Colonic mucosa (tissue), 4 donors: ENCODE data around the gene LYPD6B. TPM values are rescaled to one million over a fixed set of nuclear protein-coding genes. Genes with fewer than 3 reads are reported as not detected.

ENCODE experiments used
- DNase-seq: peaks from one replicate; pipeline ENCODE4 v3.0.0-alpha.2; 2020
- H3K27ac ChIP-seq: fragments of 200-600 bp; one replicate; pipeline ENCODE4 v1.8.0; 2021
- H3K27me3 ChIP-seq: fragments of 200-600 bp; one replicate; pipeline ENCODE4 v1.8.0; 2021
- H3K36me3 ChIP-seq: fragments of 200-600 bp; one replicate; pipeline ENCODE4 v1.8.0; 2021
- H3K4me1 ChIP-seq: fragments of 200-600 bp; one replicate; pipeline ENCODE4 v1.8.0; 2021; ENCODE audit warnings: mild to moderate bottlenecking
- H3K4me3 ChIP-seq: fragments of 200-600 bp; one replicate; pipeline ENCODE4 v1.8.0; 2021
- H3K9ac ChIP-seq, 2 donors: one replicate each; pipeline ENCODE4 v1.7.0; 2013; ENCODE audit warnings: control low read depth in 2 of 2, low read depth in 2 of 2, low read length in 2 of 2
- H3K9me3 ChIP-seq: fragments of 200-600 bp; one replicate; pipeline ENCODE4 v1.8.0; 2021
- CTCF ChIP-seq: fragments of 200-600 bp; IDR thresholded peaks from one replicate; pipeline ENCODE4 v1.8.0; 2022; ENCODE audit warnings: antibody characterized with exemption, mild to moderate bottlenecking
- intact Hi-C: fragments of 100-400 bp; cut with DNase I; formaldehyde crosslinking; loops from one replicate; pipeline ENCODE4 v1.14.1; 2022
- total RNA-seq, 2 donors: library from RNA; stranded (reverse); fragmentation: NEBNext Ultra II Directional in 1 of 2; extraction: Animal tissue kit (Norgen Biotek cat#: 25700) in 1 of 2; gene quantifications; one replicate each; pipeline ENCODE4 v1.2.1, GENCODE V29; 2021
- donor health status: healthy.
- donor health status: DM: no; HTN: no; CAD: no.
- donor health status: DM: no; HTN: no; CAD: no.

LYPD6B gene
- total RNA-seq, 2 donors from 2014 or later = 2.6 to 3.4 TPM

DNA sequence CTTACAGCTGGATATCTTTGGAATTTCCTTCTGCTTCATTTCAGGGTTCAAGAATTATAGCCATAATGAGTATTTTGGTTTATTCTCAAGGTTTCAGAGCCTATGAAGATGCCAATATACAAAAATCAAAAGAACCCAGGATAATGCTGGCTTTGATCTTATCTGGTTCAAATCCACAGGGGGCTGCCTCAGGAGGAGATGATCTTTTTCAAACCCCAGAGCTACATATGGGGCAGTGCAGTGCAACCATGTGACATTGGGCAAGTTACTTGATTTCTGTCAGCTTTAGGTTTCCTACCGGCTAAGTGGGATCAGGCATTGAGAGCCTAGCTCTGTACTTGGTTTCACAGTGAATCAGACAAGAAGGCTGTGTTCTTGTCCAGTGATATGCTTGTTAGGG is 23.0 kb upstream of the LYPD6B start:
- intact Hi-C loops = loop anchor here (5.0 kb wide), 2 partner anchors 302 to 542 kb away; no protein-coding TSS in a partner anchor
- DNase-seq = no peak
- H3K27me3 ChIP-seq = no peaks in the 10 kb centered on the region
- no peak overlapping the region for H3K9ac ChIP-seq
- no peaks in the 10 kb centered on the region for H3K36me3 ChIP-seq
- TF ChIP-seq CTCF = no peak
- no peak overlapping the region for H3K4me3 ChIP-seq
- H3K4me1 ChIP-seq = no peaks in the 10 kb centered on the region
- H3K27ac ChIP-seq = no peak overlapping the region
- H3K9me3 ChIP-seq = no peaks in the 10 kb centered on the region

GRCh38 chr2:149015926-149016563 is 22.5 kb upstream of the LYPD6B start:
- intact Hi-C loops = loop anchor here (5.0 kb wide), 2 partner anchors 301 to 541 kb away; no protein-coding TSS in a partner anchor
- Histone ChIP-seq H3K9me3 (no peaks in the 10 kb centered on the region), H3K27ac (no peak overlapping the region), H3K27me3 (no peaks in the 10 kb centered on the region), H3K4me1 (no peaks in the 10 kb centered on the region), H3K4me3 (no peak overlapping the region), H3K9ac (no peak overlapping the region), H3K36me3 (no peaks in the 10 kb centered on the region)
- TF ChIP-seq CTCF = no peak
- no peak for DNase-seq

DNA sequence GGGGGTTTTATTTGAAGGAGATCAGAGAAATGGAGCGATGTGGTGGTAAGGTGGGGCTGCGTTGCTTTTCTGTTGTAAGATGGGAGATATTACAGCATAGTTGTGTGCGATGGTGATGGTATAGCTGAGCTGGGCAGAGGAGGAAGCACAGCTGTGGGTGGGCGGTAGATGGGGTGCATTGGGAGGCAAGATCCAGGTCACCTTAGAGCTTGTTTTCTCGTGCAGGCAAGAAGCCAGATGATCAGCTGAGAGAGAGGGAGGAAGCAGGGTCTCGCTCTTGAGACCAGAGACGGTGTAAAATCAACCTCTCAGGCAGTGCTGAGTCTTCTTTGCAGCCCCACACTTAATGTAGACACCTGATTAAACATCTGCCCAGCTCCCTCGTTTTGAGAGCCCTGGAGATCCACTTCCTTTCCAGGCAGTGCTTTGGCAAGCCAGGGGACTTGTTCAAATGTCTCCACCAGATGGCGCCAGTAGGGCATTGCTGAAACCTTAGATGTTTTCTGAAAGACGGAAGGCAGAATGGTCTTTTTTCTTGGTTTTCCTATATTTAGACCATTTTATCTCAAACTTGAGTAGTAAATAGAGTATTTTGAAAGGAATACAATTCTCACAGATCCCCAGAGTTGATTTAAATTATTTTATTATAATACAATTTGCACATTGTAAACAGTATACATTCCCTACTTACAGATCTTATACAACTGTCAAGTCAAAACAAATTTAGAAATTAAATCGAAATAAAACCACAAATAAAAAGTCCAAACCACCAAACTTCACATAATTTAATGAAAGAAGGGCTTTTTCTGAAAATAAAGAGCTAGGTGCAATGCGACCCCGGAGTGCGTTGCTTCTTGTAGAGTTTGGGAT is 21.1 kb upstream of the LYPD6B start:
- Histone ChIP-seq H3K4me1 (no peaks in the 10 kb centered on the region), H3K9ac (no peak overlapping the region), H3K4me3 (no peak overlapping the region), H3K9me3 (no peaks in the 10 kb centered on the region), H3K36me3 (no peaks in the 10 kb centered on the region), H3K27ac (no peak overlapping the region), H3K27me3 (no peaks in the 10 kb centered on the region)
- intact Hi-C loops = loop anchor here (5.0 kb wide), 2 partner anchors 300 to 540 kb away; no protein-coding TSS in a partner anchor
- DNase-seq = peak; percentile 87
- peak; percentile 93 for TF ChIP-seq CTCF

DNA sequence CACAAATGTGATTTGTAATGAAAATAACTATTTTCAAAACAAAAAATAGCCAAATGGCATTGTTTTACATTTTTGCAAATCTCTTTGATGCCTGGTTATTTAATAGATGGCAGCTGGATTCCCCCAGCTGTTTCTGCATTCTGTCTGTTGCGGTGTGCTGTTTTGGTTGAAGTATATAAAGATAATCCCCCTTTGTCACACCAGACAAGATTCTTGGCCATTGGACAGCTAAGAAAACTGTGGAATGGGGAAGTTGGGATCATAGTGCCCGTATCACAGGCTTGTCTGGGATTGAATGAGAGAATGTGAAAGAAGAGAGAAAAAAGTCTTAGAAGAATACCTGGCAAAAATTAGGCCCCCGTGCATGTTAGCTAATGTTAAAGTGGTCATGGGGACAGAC is 19.5 kb upstream of the LYPD6B start:
- no peak overlapping the region for H3K27ac ChIP-seq
- H3K9ac ChIP-seq = no peak overlapping the region
- no peaks in the 10 kb centered on the region for H3K9me3 ChIP-seq
- intact Hi-C loops = loop anchor here (5.0 kb wide), 2 partner anchors 298 to 538 kb away; no protein-coding TSS in a partner anchor
- no peak overlapping the region for H3K4me3 ChIP-seq
- no peaks in the 10 kb centered on the region for H3K36me3 ChIP-seq
- DNase-seq = no peak
- TF ChIP-seq CTCF = no peak
- no peaks in the 10 kb centered on the region for H3K4me1 ChIP-seq
- H3K27me3 ChIP-seq = no peaks in the 10 kb centered on the region

GRCh38 chr2:149019768-149020167 is 18.7 kb upstream of the LYPD6B start:
- no peaks in the 10 kb centered on the region for H3K9me3 ChIP-seq
- H3K36me3 ChIP-seq = no peaks in the 10 kb centered on the region
- TF ChIP-seq CTCF = no peak
- intact Hi-C loops = loop anchor here (5.0 kb wide), 2 partner anchors 298 to 538 kb away; no protein-coding TSS in a partner anchor
- peak; percentile 62 for DNase-seq
- H3K27me3 ChIP-seq = no peaks in the 10 kb centered on the region
- peak overlapping the region; percentile 10 for H3K27ac ChIP-seq
- H3K4me3 ChIP-seq = no peak overlapping the region
- H3K9ac ChIP-seq = no peak overlapping the region
- no peaks in the 10 kb centered on the region for H3K4me1 ChIP-seq
